Measurements from ENCODE around the gene C3orf85. TPM values are rescaled to one million over a fixed set of nuclear protein-coding genes. Genes with fewer than 3 reads are reported as not detected.

C3orf85 gene
- total RNA-seq, 1 experiment from 2014 or later: not detected

GRCh38 chr3:109154979-109155378, 18.5 kb downstream of the C3orf85 start:
- ChIA-PET POLR2A (interaction anchor here (0.6 to 1.2 kb wide), 2 partner anchors 16 to 573 kb away, joined by 3 read pairs; no protein-coding TSS in a partner anchor), CTCF (no interaction called here)
- intact Hi-C loops (cut with micrococcal nuclease): no loop called here
- no peaks in the 10 kb centered on the region for H3K27me3 Mint-ChIP-seq (ENCODE audit: insufficient read depth, unreplicated experiment)
- peaks cover 7% of the 10 kb centered on the region for H3K9me3 Mint-ChIP-seq (ENCODE audit: unreplicated experiment)
- H3K4me3 Mint-ChIP-seq (ENCODE audit: unreplicated experiment): no peak overlapping the region
- no peaks in the 10 kb centered on the region for H3K36me3 Mint-ChIP-seq (ENCODE audit: insufficient read depth, unreplicated experiment)
- H3K4me1 Mint-ChIP-seq (ENCODE audit: insufficient read depth, unreplicated experiment): no peaks in the 10 kb centered on the region
- no peak overlapping the region for H3K27ac Mint-ChIP-seq (ENCODE audit: low read depth, unreplicated experiment)
- no TSS peak for BruUV-seq (replicated peaks)
- peak; percentile 8 for DNase-seq (ENCODE audit: unreplicated experiment)
- TF ChIP-seq CTCF (IDR thresholded peaks at IDR 0.05; ENCODE audit: unreplicated experiment): no peak

GRCh38 chr3:109155828-109156227, 19.3 kb downstream of the C3orf85 start:
- H3K9me3 Mint-ChIP-seq (ENCODE audit: unreplicated experiment): peaks cover 7% of the 10 kb centered on the region
- H3K27me3 Mint-ChIP-seq (ENCODE audit: insufficient read depth, unreplicated experiment): no peaks in the 10 kb centered on the region
- H3K4me3 Mint-ChIP-seq (ENCODE audit: unreplicated experiment): no peak overlapping the region
- ChIA-PET POLR2A (interaction anchor here (0.6 to 1.2 kb wide), 3 partner anchors 17 to 574 kb away, joined by 3 read pairs; no protein-coding TSS in a partner anchor), CTCF (interaction anchor here (0.7 kb wide), 1 partner anchor 73 kb away, joined by 3 read pairs; no protein-coding TSS in a partner anchor)
- intact Hi-C loops (cut with micrococcal nuclease): no loop called here
- DNase-seq (ENCODE audit: unreplicated experiment): no peak
- no peak for TF ChIP-seq CTCF (IDR thresholded peaks at IDR 0.05; ENCODE audit: unreplicated experiment)
- no peak overlapping the region for H3K27ac Mint-ChIP-seq (ENCODE audit: low read depth, unreplicated experiment)
- no TSS peak for BruUV-seq (replicated peaks)
- no peaks in the 10 kb centered on the region for H3K36me3 Mint-ChIP-seq (ENCODE audit: insufficient read depth, unreplicated experiment)
- H3K4me1 Mint-ChIP-seq (ENCODE audit: insufficient read depth, unreplicated experiment): no peaks in the 10 kb centered on the region

GRCh38 chr3:109161487-109162123, 25.1 kb downstream of the C3orf85 start:
- Mint-ChIP-seq H3K4me1 (ENCODE audit: insufficient read depth, unreplicated experiment) (no peaks in the 10 kb centered on the region), H3K27ac (ENCODE audit: low read depth, unreplicated experiment) (no peak overlapping the region), H3K4me3 (ENCODE audit: unreplicated experiment) (no peak overlapping the region), H3K27me3 (ENCODE audit: insufficient read depth, unreplicated experiment) (no peaks in the 10 kb centered on the region), H3K9me3 (ENCODE audit: unreplicated experiment) (peaks cover 7% of the 10 kb centered on the region), H3K36me3 (ENCODE audit: insufficient read depth, unreplicated experiment) (no peaks in the 10 kb centered on the region)
- no peak for DNase-seq (ENCODE audit: unreplicated experiment)
- POLR2A ChIA-PET: no interaction called here
- BruUV-seq (replicated peaks): no TSS peak
- intact Hi-C loops (cut with micrococcal nuclease): no loop called here
- CTCF ChIA-PET: no interaction called here
- TF ChIP-seq CTCF (IDR thresholded peaks at IDR 0.05; ENCODE audit: unreplicated experiment): no peak

GRCh38 chr3:109165905-109166304, 29.4 kb downstream of the C3orf85 start:
- Mint-ChIP-seq H3K4me1 (ENCODE audit: insufficient read depth, unreplicated experiment) (no peaks in the 10 kb centered on the region), H3K27me3 (ENCODE audit: insufficient read depth, unreplicated experiment) (no peaks in the 10 kb centered on the region), H3K9me3 (ENCODE audit: unreplicated experiment) (no peaks in the 10 kb centered on the region), H3K36me3 (ENCODE audit: insufficient read depth, unreplicated experiment) (no peaks in the 10 kb centered on the region), H3K4me3 (ENCODE audit: unreplicated experiment) (no peak overlapping the region), H3K27ac (ENCODE audit: low read depth, unreplicated experiment) (no peak overlapping the region)
- BruUV-seq (replicated peaks): no TSS peak
- CTCF ChIA-PET: no interaction called here
- TF ChIP-seq CTCF (IDR thresholded peaks at IDR 0.05; ENCODE audit: unreplicated experiment): no peak
- POLR2A ChIA-PET: no interaction called here
- no peak for DNase-seq (ENCODE audit: unreplicated experiment)
- intact Hi-C loops (cut with micrococcal nuclease): no loop called here
